Ovary (tissue), 3 donors: ENCODE results near the gene VPS35L.

ENCODE experiments used
- POLR2A ChIP-seq: fragments of 450-650 bp; IDR thresholded peaks from one replicate; pipeline ENCODE4 v1.6.1; 2017; ENCODE audit warnings: antibody characterized with exemption, mild to moderate bottlenecking, moderate library complexity
- TF ChIP-seq, protein P1 (sequence below), 3 donors: fragments of 450-650 bp in 2 of 3; fragments of 200-600 bp in 1 of 3; IDR thresholded peaks; one replicate each; pipeline versions ENCODE4 v1.5.1 to v1.8.0; 2016 to 2022; ENCODE audit warnings: antibody characterized with exemption in 3 of 3, mild to moderate bottlenecking in 1 of 3
- donor health status: DM: no; HTN: no; CAD: no.

DNA sequence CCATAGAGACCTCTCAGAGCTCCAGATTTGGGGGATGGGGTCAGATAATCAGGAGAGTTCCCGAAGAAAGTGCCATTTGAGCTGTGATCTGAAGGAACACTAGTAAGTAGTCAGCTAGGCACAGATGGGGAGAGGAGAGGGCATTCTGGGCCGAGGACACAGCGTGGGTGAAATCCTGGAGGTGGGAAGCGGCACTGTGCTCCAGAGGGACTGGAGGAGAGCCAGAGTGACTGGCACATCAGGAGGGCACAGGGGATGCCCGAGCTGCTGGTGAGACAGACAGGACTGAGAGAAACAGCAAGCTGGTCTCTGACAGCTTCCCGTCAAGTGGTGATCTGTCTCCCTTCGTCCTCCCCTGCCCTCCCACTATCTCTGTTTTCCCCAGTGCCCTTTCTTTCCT, 121.9 kb downstream of the VPS35L start:
- TF ChIP-seq, protein P1, sequence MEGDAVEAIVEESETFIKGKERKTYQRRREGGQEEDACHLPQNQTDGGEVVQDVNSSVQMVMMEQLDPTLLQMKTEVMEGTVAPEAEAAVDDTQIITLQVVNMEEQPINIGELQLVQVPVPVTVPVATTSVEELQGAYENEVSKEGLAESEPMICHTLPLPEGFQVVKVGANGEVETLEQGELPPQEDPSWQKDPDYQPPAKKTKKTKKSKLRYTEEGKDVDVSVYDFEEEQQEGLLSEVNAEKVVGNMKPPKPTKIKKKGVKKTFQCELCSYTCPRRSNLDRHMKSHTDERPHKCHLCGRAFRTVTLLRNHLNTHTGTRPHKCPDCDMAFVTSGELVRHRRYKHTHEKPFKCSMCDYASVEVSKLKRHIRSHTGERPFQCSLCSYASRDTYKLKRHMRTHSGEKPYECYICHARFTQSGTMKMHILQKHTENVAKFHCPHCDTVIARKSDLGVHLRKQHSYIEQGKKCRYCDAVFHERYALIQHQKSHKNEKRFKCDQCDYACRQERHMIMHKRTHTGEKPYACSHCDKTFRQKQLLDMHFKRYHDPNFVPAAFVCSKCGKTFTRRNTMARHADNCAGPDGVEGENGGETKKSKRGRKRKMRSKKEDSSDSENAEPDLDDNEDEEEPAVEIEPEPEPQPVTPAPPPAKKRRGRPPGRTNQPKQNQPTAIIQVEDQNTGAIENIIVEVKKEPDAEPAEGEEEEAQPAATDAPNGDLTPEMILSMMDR (IDR thresholded peaks at IDR 0.05): no peak
- TF ChIP-seq POLR2A: no peak
